ENCODE measurements around the gene HINT3.
"Not testable (repeated sequence)": the region's sequence is repeated elsewhere in the genome, so short reads cannot be mapped to it uniquely, and the experiment has no call there.

HINT3 gene

GRCh38 chr6:125940247-125941041, 16.1 kb upstream of the HINT3 start:
- DNase-seq, result no peak

- DNase-seq, result no peak
Observed at GRCh38 chr6:125942672-125943527, 13.7 kb upstream of the HINT3 start.

- DNase-seq, result no peak
Observed at GRCh38 chr6:125943528-125944433, 12.8 kb upstream of the HINT3 start.

GRCh38 chr6:125944434-125944816, 12.1 kb upstream of the HINT3 start:
- DNase-seq, result no peak

- DNase-seq, result no peak
Observed at GRCh38 chr6:125944896-125945295, 11.7 kb upstream of the HINT3 start.

GRCh38 chr6:125945378-125946141, 11.0 kb upstream of the HINT3 start:
- DNase-seq, result no peak

GRCh38 chr6:125947615-125948014, 9.0 kb upstream of the HINT3 start:
- DNase-seq, result no peak

GRCh38 chr6:125948455-125948854, 8.1 kb upstream of the HINT3 start:
- no peak for DNase-seq

GRCh38 chr6:125949069-125949468, 7.5 kb upstream of the HINT3 start:
- no peak for DNase-seq

GRCh38 chr6:125950293-125950692, 6.3 kb upstream of the HINT3 start:
- DNase-seq, result no peak

- not testable (repeated sequence) for DNase-seq
Observed at GRCh38 chr6:125950716-125951115, 5.9 kb upstream of the HINT3 start.

GRCh38 chr6:125951323-125951722, 5.2 kb upstream of the HINT3 start:
- DNase-seq, result no peak

- peak; percentile 39 for DNase-seq
Observed at GRCh38 chr6:125952764-125953501, 3.6 kb upstream of the HINT3 start.

- DNase-seq, result no peak
Observed at GRCh38 chr6:125953502-125953875, 3.1 kb upstream of the HINT3 start.

GRCh38 chr6:125954735-125955339, 1.7 kb upstream of the HINT3 start:
- DNase-seq, result no peak

GRCh38 chr6:125955973-125956372, 597 bp upstream of the HINT3 start:
- no peak for DNase-seq

GRCh38 chr6:125957391-125957693, 772 bp downstream of the HINT3 start:
- DNase-seq, result no peak

- DNase-seq, result no peak
Observed at GRCh38 chr6:125957845-125958244, 1.3 kb downstream of the HINT3 start.

- no peak for DNase-seq
Observed at GRCh38 chr6:125959041-125959440, 2.5 kb downstream of the HINT3 start.

- DNase-seq, result no peak
Observed at GRCh38 chr6:125961117-125961516, 4.5 kb downstream of the HINT3 start.

- no peak for DNase-seq
Observed at GRCh38 chr6:125962900-125963497, 6.4 kb downstream of the HINT3 start.
